Inflammatory macrophage treated with lipopolysaccharide for 4 hours (primary cell): Measurements from ENCODE around the gene HABP4.

ENCODE experiments used
- DNase-seq: peaks from one replicate; pipeline ENCODE4 v3.0.0-alpha.2; 2020

Gene HABP4

GRCh38 chr9:96436456-96437126 is 13.4 kb upstream of the HABP4 start:
- DNase-seq: no peak

GRCh38 chr9:96437454-96437853 is 12.5 kb upstream of the HABP4 start:
- no peak for DNase-seq

- no peak for DNase-seq
Measured at GRCh38 chr9:96440671-96441199, 9.2 kb upstream of the HABP4 start.

GRCh38 chr9:96441798-96442445 is 8.0 kb upstream of the HABP4 start:
- DNase-seq: peak; percentile 63

- peak; percentile 54 for DNase-seq
Measured at GRCh38 chr9:96442491-96442890, 7.5 kb upstream of the HABP4 start.

GRCh38 chr9:96447406-96447805 is 2.6 kb upstream of the HABP4 start:
- DNase-seq: no peak

GRCh38 chr9:96448546-96449170 is 1.3 kb upstream of the HABP4 start:
- no peak for DNase-seq

GRCh38 chr9:96449523-96449844 is 485 bp upstream of the HABP4 start:
- DNase-seq: no peak

GRCh38 chr9:96450613-96451528 is 902 bp downstream of the HABP4 start:
- no peak for DNase-seq

- DNase-seq: no peak
Measured at GRCh38 chr9:96453625-96454024, 3.7 kb downstream of the HABP4 start.

- DNase-seq: no peak
Measured at GRCh38 chr9:96457266-96457665, 7.3 kb downstream of the HABP4 start.

GRCh38 chr9:96458226-96458625 is 8.3 kb downstream of the HABP4 start:
- no peak for DNase-seq

- no peak for DNase-seq
Measured at GRCh38 chr9:96459268-96460007, 9.5 kb downstream of the HABP4 start.

GRCh38 chr9:96460470-96460869 is 10.5 kb downstream of the HABP4 start:
- no peak for DNase-seq

GRCh38 chr9:96460882-96461281 is 10.9 kb downstream of the HABP4 start:
- DNase-seq: no peak

GRCh38 chr9:96461336-96461735 is 11.4 kb downstream of the HABP4 start:
- no peak for DNase-seq

GRCh38 chr9:96462541-96462940 is 12.6 kb downstream of the HABP4 start:
- DNase-seq: no peak

- no peak for DNase-seq
Measured at GRCh38 chr9:96464426-96464825, 14.5 kb downstream of the HABP4 start.

- no peak for DNase-seq
Measured at GRCh38 chr9:96467784-96468183, 17.8 kb downstream of the HABP4 start.

- DNase-seq: no peak
Measured at GRCh38 chr9:96476013-96476412, 26.0 kb downstream of the HABP4 start.

GRCh38 chr9:96476591-96476990 is 26.6 kb downstream of the HABP4 start:
- no peak for DNase-seq

GRCh38 chr9:96478829-96479371 is 28.9 kb downstream of the HABP4 start:
- DNase-seq: peak; percentile 28
